Esophagus squamous epithelium (tissue), 5 donors: ENCODE results near the gene ERVK3-1. TPM values are rescaled to one million over a fixed set of nuclear protein-coding genes. Genes with fewer than 3 reads are reported as not detected.

ENCODE experiments used
- DNase-seq: peaks from one replicate; lab custom pipeline; 2025; lab: John Stamatoyannopoulos, UW
- H3K27ac ChIP-seq, 4 donors: fragments of 200-600 bp; sonication (generic); one replicate each; pipeline ENCODE4 v1.5.1; 2016 to 2019; ENCODE audit warnings: mild to moderate bottlenecking in 1 of 4
- H3K27me3 ChIP-seq, 4 donors: fragments of 200-600 bp; sonication (generic); 1 replicate in 3 of 4; 2 replicates in 1 of 4; pipeline versions ENCODE4 v1.5.1 to v1.6.0; 2017 to 2021; ENCODE audit warnings: antibody characterized with exemption in 1 of 4
- H3K36me3 ChIP-seq, 3 donors: fragments of 200-600 bp; sonication (generic); one replicate each; pipeline ENCODE4 v1.5.1; 2016 to 2019
- H3K4me1 ChIP-seq, 3 donors: fragments of 200-600 bp; sonication (generic); one replicate each; pipeline ENCODE4 v1.5.1; 2017 to 2019
- H3K4me3 ChIP-seq, 4 donors: fragments of 200-600 bp; sonication (generic); 1 replicate in 3 of 4; 2 replicates in 1 of 4; pipeline ENCODE4 v1.5.1; 2016 to 2019; ENCODE audit warnings: mild to moderate bottlenecking in 2 of 4, moderate library complexity in 1 of 4
- H3K9me3 ChIP-seq, 3 donors: fragments of 200-600 bp; sonication (generic); one replicate each; pipeline ENCODE4 v1.5.1; 2016 to 2019
- POLR2A ChIP-seq, 4 donors: fragments of 450-650 bp; IDR thresholded peaks; one replicate each; pipeline ENCODE4 v1.6.1; 2017; ENCODE audit warnings: antibody characterized with exemption in 4 of 4, mild to moderate bottlenecking in 4 of 4, moderate library complexity in 3 of 4
- WGBS, 2 donors: methylation state at CpG; one replicate each; pipeline ENCODE4 v1.1.5; 2018; 5-methylcytosine and 5-hydroxymethylcytosine counted together
- intact Hi-C: fragments of 100-400 bp; cut with DNase I; formaldehyde crosslinking; loops from one replicate; pipeline ENCODE4 v1.15.0; 2022
- total RNA-seq, 4 donors: library from RNA; depleted of rRNA; stranded (reverse); fragments of >200 nt; gene quantifications; one replicate each; pipeline ENCODE4 v1.1.0, GENCODE V29; 2016
- TF ChIP-seq, protein P1 (sequence below), 6 experiments: fragments of 450-650 bp in 4 of 6; fragments of 200-600 bp in 2 of 6; sonication (generic) in 2 of 6; IDR thresholded peaks; one replicate each; pipeline ENCODE4 v1.5.1; 2016 to 2019; ENCODE audit warnings: antibody characterized with exemption in 6 of 6, mild to moderate bottlenecking in 4 of 6, moderate library complexity in 4 of 6
- donor health status: DM: yes; HTN: yes; CAD: no.

ERVK3-1 gene
- total RNA-seq, 4 donors from 2014 or later: 24.7 to 42.0 (median 38.0) TPM

DNA sequence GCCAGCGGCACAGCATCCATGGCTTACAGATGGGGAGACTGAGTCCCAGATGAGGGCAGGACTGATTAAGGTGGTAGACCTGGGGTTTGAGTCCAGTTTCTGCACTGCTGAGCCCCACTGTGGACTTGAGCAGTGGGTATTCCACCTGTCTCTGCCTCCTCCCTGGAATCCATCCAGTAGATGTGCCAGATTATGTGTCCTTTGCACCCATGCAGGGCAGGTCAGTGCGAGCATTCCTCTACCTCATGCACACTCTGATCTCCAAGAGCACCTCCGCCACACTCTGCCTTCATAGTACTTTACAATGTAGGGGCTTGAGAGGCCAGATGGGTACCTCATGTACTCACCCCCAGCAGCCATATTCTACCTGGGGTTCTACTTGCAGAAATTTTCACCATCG is 31.6 kb downstream of the ERVK3-1 start:
- TF ChIP-seq POLR2A (IDR thresholded peaks at IDR 0.05): no peak
- TF ChIP-seq, protein P1, sequence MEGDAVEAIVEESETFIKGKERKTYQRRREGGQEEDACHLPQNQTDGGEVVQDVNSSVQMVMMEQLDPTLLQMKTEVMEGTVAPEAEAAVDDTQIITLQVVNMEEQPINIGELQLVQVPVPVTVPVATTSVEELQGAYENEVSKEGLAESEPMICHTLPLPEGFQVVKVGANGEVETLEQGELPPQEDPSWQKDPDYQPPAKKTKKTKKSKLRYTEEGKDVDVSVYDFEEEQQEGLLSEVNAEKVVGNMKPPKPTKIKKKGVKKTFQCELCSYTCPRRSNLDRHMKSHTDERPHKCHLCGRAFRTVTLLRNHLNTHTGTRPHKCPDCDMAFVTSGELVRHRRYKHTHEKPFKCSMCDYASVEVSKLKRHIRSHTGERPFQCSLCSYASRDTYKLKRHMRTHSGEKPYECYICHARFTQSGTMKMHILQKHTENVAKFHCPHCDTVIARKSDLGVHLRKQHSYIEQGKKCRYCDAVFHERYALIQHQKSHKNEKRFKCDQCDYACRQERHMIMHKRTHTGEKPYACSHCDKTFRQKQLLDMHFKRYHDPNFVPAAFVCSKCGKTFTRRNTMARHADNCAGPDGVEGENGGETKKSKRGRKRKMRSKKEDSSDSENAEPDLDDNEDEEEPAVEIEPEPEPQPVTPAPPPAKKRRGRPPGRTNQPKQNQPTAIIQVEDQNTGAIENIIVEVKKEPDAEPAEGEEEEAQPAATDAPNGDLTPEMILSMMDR (IDR thresholded peaks at IDR 0.05): no peak
- H3K9me3 ChIP-seq: no peaks in the 10 kb centered on the region
- no peak overlapping the region for H3K27ac ChIP-seq
- H3K4me3 ChIP-seq: no peak overlapping the region
- no peaks in the 10 kb centered on the region for H3K4me1 ChIP-seq
- H3K27me3 ChIP-seq: no peaks in the 10 kb centered on the region
- WGBS, 2 donors: 89 to 100% methylated on average over 4 of the region's 4 CpGs
- intact Hi-C loops: no loop called here
- DNase-seq: no peak
- H3K36me3 ChIP-seq: peaks cover 0 to 70% (median 14%) of the 10 kb centered on the region in 3 donors

GRCh38 chr19:58338336-58338735 is 33.2 kb downstream of the ERVK3-1 start:
- 94 to 98% methylated on average over 6 to 8 of the region's 11 CpGs for whole genome bisulfite sequencing, 2 donors
- no peak for DNase-seq
- Histone ChIP-seq H3K4me1 (no peaks in the 10 kb centered on the region), H3K9me3 (no peaks in the 10 kb centered on the region), H3K36me3 (peaks cover 0 to 71% (median 14%) of the 10 kb centered on the region in 3 donors), H3K27me3 (no peaks in the 10 kb centered on the region), H3K4me3 (no peak overlapping the region), H3K27ac (no peak overlapping the region)
- TF ChIP-seq, protein P1 (IDR thresholded peaks at IDR 0.05): no peak
- no peak for TF ChIP-seq POLR2A (IDR thresholded peaks at IDR 0.05)
- intact Hi-C loops: no loop called here

- Histone ChIP-seq H3K4me1 (no peaks in the 10 kb centered on the region), H3K27me3 (no peaks in the 10 kb centered on the region), H3K4me3 (no peak overlapping the region), H3K36me3 (peaks cover 0 to 71% (median 14%) of the 10 kb centered on the region in 3 donors), H3K9me3 (no peaks in the 10 kb centered on the region), H3K27ac (no peak overlapping the region)
- WGBS, 2 donors: 83 to 93% methylated on average over 17 to 24 of the region's 30 CpGs
- no peak for TF ChIP-seq POLR2A (IDR thresholded peaks at IDR 0.05)
- TF ChIP-seq, protein P1 (IDR thresholded peaks at IDR 0.05): no peak
- no peak for DNase-seq
- intact Hi-C loops: no loop called here
These were observed 33.8 kb downstream of the ERVK3-1 start for GRCh38 chr19:58338825-58339558.

DNA sequence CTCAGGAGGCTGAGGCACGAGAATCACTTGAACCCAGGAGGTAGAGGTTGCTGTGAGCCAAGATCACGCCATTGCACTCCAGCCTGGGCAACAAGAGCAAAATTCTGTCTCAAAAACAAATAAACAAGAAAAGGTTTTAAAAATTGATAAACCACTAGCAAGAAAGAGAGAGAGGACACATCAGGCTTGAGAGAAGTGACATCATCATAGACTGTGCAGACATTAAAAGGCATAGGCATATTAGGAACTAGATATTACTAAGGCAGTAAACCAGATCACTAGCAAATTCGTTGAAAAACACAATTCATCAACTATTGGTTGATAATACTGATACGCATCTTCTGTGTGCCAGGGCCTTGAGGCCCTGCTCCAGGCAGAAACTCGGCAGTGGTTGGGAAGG is 40.4 kb downstream of the ERVK3-1 start:
- H3K9me3 ChIP-seq: no peaks in the 10 kb centered on the region
- no peak for TF ChIP-seq POLR2A (IDR thresholded peaks at IDR 0.05)
- TF ChIP-seq, protein P1 (IDR thresholded peaks at IDR 0.05): no peak
- peaks cover 0 to 19% (median 0%) of the 10 kb centered on the region in 3 donors for H3K36me3 ChIP-seq
- H3K4me3 ChIP-seq: no peak overlapping the region
- DNase-seq: no peak
- peaks cover 0 to 41% (median 0%) of the 10 kb centered on the region in 4 donors for H3K27me3 ChIP-seq
- no peak overlapping the region for H3K27ac ChIP-seq
- intact Hi-C loops: no loop called here
- WGBS, 2 donors: 61% methylated on average over 5 of the region's 5 CpGs
- H3K4me1 ChIP-seq: peaks cover 9 to 49% (median 17%) of the 10 kb centered on the region in 3 donors
